Mesodermal cell (in vitro differentiated cells): ENCODE results near the gene NBL1. TPM values are rescaled to one million over a fixed set of nuclear protein-coding genes. Genes with fewer than 3 reads are reported as not detected.

Source experiments
- H3K27ac ChIP-seq: 2 replicates; pipeline ENCODE4 v1.7.0; 2013; ENCODE audit warnings: mild to moderate bottlenecking, low read depth, low read length, moderate library complexity; ENCODE audit not compliant: severe bottlenecking
- H3K36me3 ChIP-seq: 2 replicates; pipeline ENCODE4 v1.7.1; 2013; ENCODE audit warnings: mild to moderate bottlenecking, low read length, moderate library complexity; ENCODE audit not compliant: control insufficient read depth, insufficient read depth
- H3K4me1 ChIP-seq: one replicate; pipeline ENCODE4 v1.7.1; 2013; ENCODE audit warnings: mild to moderate bottlenecking, low read length; ENCODE audit not compliant: insufficient read depth, control insufficient read depth, poor library complexity, severe bottlenecking
- H3K4me3 ChIP-seq: 2 replicates; pipeline ENCODE4 v1.7.0; 2013; ENCODE audit warnings: low read length, control low read depth, mild to moderate bottlenecking; ENCODE audit not compliant: insufficient read depth, poor library complexity, severe bottlenecking; ENCODE audit errors: extremely low read depth
- H3K9me3 ChIP-seq: 2 replicates; pipeline ENCODE4 v1.7.1; 2013; ENCODE audit warnings: mild to moderate bottlenecking, low read length, moderate library complexity; ENCODE audit not compliant: control insufficient read depth
- WGBS, 2 experiments: methylation state at CpG; one replicate each; pipeline ENCODE4 v1.1.5; 2013; ENCODE audit warnings: missing lambda C conversion rate in 2 of 2; ENCODE audit not compliant: insufficient coverage in 2 of 2; 5-methylcytosine and 5-hydroxymethylcytosine counted together
- polyA plus RNA-seq, 2 experiments: library from polyadenylated mRNA; stranded (reverse); fragments of 50-300 nt; gene quantifications; one replicate each; pipeline ENCODE4 v1.2.3, GENCODE V29; 2013

Gene NBL1
- 15.1 TPM for polyA plus RNA-seq (2013, experiment 1 of 2)
- 12.7 TPM for polyA plus RNA-seq (2013, experiment 2 of 2)

- H3K9me3 ChIP-seq, result no peaks in the 10 kb centered on the region
- peaks cover 17% of the 10 kb centered on the region for H3K4me1 ChIP-seq
- no peaks in the 10 kb centered on the region for H3K36me3 ChIP-seq
- 5 to 6% methylated on average over 72 to 74 of the region's 90 CpGs for WGBS, 2 experiments
- H3K4me3 ChIP-seq, result peak within 1 kb of the TSS; percentile 53
- H3K27ac ChIP-seq, result no peak within 1 kb of the TSS
Measured at GRCh38 chr1:19643602-19644394, at the start of gene NBL1. Gene NBL1, plus strand, starts transcription at chr1:19644311. Its CDS starts 10,720 bp downstream, at chr1:19655031.

GRCh38 chr1:19596065-19596713 is 47.9 kb upstream of the NBL1 start:
- Histone ChIP-seq H3K9me3 (no peaks in the 10 kb centered on the region), H3K27ac (peak overlapping the region; percentile 91), H3K4me3 (peak overlapping the region; percentile 93), H3K4me1 (peaks cover 3% of the 10 kb centered on the region), H3K36me3 (peaks cover 20% of the 10 kb centered on the region)
- 16 to 21% methylated on average over 11 of the region's 11 CpGs for whole genome bisulfite sequencing, 2 experiments

GRCh38 chr1:19596714-19597495 is 47.2 kb upstream of the NBL1 start:
- 0% methylated on average over 46 to 52 of the region's 65 CpGs for WGBS, 2 experiments

GRCh38 chr1:19597496-19598309 is 46.4 kb upstream of the NBL1 start:
- H3K27ac ChIP-seq, result peak overlapping the region; percentile 91
- H3K4me3 ChIP-seq, result peak overlapping the region; percentile 93
- WGBS, 2 experiments, result 18 to 32% methylated on average over 16 of the region's 18 CpGs
- peaks cover 21% of the 10 kb centered on the region for H3K36me3 ChIP-seq
- H3K4me1 ChIP-seq, result peaks cover 3% of the 10 kb centered on the region
- H3K9me3 ChIP-seq, result no peaks in the 10 kb centered on the region

More at GRCh38 chr1:19596714-19597495, 47.2 kb upstream of the NBL1 start:
- Histone ChIP-seq H3K4me1 (peaks cover 3% of the 10 kb centered on the region), H3K9me3 (no peaks in the 10 kb centered on the region), H3K27ac (peak overlapping the region; percentile 91), H3K36me3 (peaks cover 21% of the 10 kb centered on the region), H3K4me3 (peak overlapping the region; percentile 93)

GRCh38 chr1:19599810-19600209 is 44.3 kb upstream of the NBL1 start:
- peaks cover 3% of the 10 kb centered on the region for H3K4me1 ChIP-seq
- no peaks in the 10 kb centered on the region for H3K9me3 ChIP-seq
- no peak overlapping the region for H3K4me3 ChIP-seq
- no peak overlapping the region for H3K27ac ChIP-seq
- WGBS, 2 experiments, result no CpG with 5 or more reads among the region's 3 CpGs
- peaks cover 31% of the 10 kb centered on the region for H3K36me3 ChIP-seq

- Histone ChIP-seq H3K4me3 (no peak overlapping the region), H3K27ac (no peak overlapping the region), H3K9me3 (no peaks in the 10 kb centered on the region), H3K4me1 (peaks cover 3% of the 10 kb centered on the region), H3K36me3 (peaks cover 32% of the 10 kb centered on the region)
- WGBS, 2 experiments, result 94% methylated on average over 3 of the region's 4 CpGs; no CpG with 5 or more reads in 1 of the 2 experiments
Measured at GRCh38 chr1:19602486-19602885, 41.6 kb upstream of the NBL1 start.

- WGBS, 2 experiments, result 91 to 100% methylated on average over 1 of the region's 1 CpG
Measured at GRCh38 chr1:19605967-19606366, 38.1 kb upstream of the NBL1 start.

GRCh38 chr1:19606817-19607642 is 37.1 kb upstream of the NBL1 start:
- no peak overlapping the region for H3K27ac ChIP-seq
- peaks cover 17% of the 10 kb centered on the region for H3K36me3 ChIP-seq
- H3K9me3 ChIP-seq, result no peaks in the 10 kb centered on the region
- WGBS, 2 experiments, result no CpG with 5 or more reads among the region's 4 CpGs
- no peak overlapping the region for H3K4me3 ChIP-seq
- no peaks in the 10 kb centered on the region for H3K4me1 ChIP-seq

More at GRCh38 chr1:19605967-19606366, 38.1 kb upstream of the NBL1 start:
- Histone ChIP-seq H3K9me3 (no peaks in the 10 kb centered on the region), H3K27ac (no peak overlapping the region), H3K4me3 (no peak overlapping the region), H3K36me3 (peaks cover 21% of the 10 kb centered on the region), H3K4me1 (no peaks in the 10 kb centered on the region)

GRCh38 chr1:19608232-19608631 is 35.9 kb upstream of the NBL1 start:
- H3K36me3 ChIP-seq, result peaks cover 22% of the 10 kb centered on the region
- WGBS, 2 experiments, result 87 to 92% methylated on average over 4 to 9 of the region's 12 CpGs

More at GRCh38 chr1:19608232-19608631, 35.9 kb upstream of the NBL1 start:
- Histone ChIP-seq H3K4me1 (no peaks in the 10 kb centered on the region), H3K9me3 (no peaks in the 10 kb centered on the region), H3K27ac (no peak overlapping the region), H3K4me3 (no peak overlapping the region)
